Measurements from ENCODE around the gene DNAAF3.

DNA sequence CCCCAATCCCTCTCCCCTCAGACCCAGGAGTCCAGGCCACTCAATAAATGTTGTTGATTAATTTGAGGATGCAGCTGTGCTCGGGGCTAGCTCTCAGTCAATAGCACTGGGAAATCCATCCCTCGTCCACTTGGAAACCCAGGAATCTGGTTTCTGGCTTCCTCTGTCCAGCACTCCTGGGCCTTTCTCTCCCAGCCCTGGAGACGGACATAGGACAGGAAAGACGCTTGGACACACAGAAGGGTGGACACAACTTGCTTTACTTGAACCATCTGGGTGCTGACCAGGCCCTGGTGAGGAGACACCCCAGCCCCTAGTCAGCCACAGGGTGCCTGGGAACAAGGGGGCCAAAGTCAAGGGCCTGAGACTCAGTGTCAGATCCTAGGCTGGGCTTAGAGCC is 8.0 kb downstream of the DNAAF3 start:
- TF ChIP-seq ZBTB7A (IDR thresholded peaks at IDR 0.05; ENCODE audit: low read depth) (no peak), EP300 (IDR thresholded peaks at IDR 0.05; ENCODE audit: borderline replicate concordance) (no peak)
